ENCODE results near the gene MED12. TPM values are rescaled to one million over a fixed set of nuclear protein-coding genes. Genes with fewer than 3 reads are reported as not detected.

Gene MED12
- total and polyA plus RNA-seq, 2 of the 8 experiments (the other 6 are each of a cell fraction or from before 2014, with no cell fraction given), result 19.4 to 48.9 TPM

DNA sequence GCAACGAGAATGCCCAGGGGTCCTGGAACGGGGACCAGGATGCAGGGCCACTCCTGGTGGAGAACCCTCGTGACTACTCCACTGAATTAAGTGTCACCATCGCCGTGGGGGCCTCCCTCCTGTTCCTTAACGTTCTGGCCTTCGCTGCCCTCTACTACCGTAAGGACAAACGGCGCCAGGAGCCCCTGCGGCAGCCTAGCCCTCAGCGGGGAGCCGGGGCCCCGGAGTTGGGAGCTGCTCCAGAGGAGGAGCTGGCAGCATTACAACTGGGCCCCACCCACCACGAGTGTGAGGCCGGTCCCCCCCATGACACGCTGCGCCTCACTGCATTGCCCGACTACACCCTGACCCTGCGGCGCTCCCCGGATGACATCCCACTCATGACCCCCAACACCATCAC is 51.2 kb downstream of the MED12 start:
- Histone ChIP-seq H2AFZ (ENCODE audit: low read length) (no peak overlapping the region), H2AK5ac (ENCODE audit: low read depth, low read length) (no peak overlapping the region), H4K5ac (ENCODE audit: insufficient read length, low read depth, low read length) (no peak overlapping the region), H3K4me1 (replicated peaks in 1 of 4; ENCODE audit: control insufficient read depth in 3 of 4, insufficient read depth in 4 of 4, low read length in 3 of 4) (peaks cover 0 to 4% (median 3%) of the 10 kb centered on the region in 4 experiments; a peak in 4 of 7 replicates), H3K36me3 (ENCODE audit: control insufficient read depth in 2 of 4, insufficient read depth in 4 of 4, low read length in 3 of 4) (peaks cover 0 to 3% (median 0%) of the 10 kb centered on the region in 4 experiments; a peak in 1 of 8 replicates), H2BK20ac (ENCODE audit: low read length) (no peak overlapping the region), H3K14ac (ENCODE audit: insufficient read length) (no peak overlapping the region), H2BK5ac (ENCODE audit: low read depth, low read length) (no peak overlapping the region), H3K9me3 (ENCODE audit: insufficient read depth in 2 of 2, low read depth in 1 of 2, low read length in 1 of 2) (no peaks in the 10 kb centered on the region), H3K79me1 (ENCODE audit: low read depth, low read length) (no peaks in the 10 kb centered on the region), H3K4ac (replicated peaks; ENCODE audit: insufficient read length, low read depth, low read length) (no peak overlapping the region), H3K18ac (ENCODE audit: extremely low read depth, low read length) (no peak overlapping the region), H3K27ac (ENCODE audit: low read depth, low read length) (no peak overlapping the region), H3K4me2 (ENCODE audit: insufficient read depth in 1 of 2, low read depth in 2 of 2, low read length in 2 of 2) (no peak overlapping the region), H3K56ac (replicated peaks; ENCODE audit: insufficient read length, low read depth, low read length) (no peak overlapping the region), H3K23ac (ENCODE audit: insufficient read length) (no peak overlapping the region), H2BK120ac (replicated peaks; ENCODE audit: low read depth, low read length) (no peak overlapping the region), H2BK15ac (ENCODE audit: low read length) (no peak overlapping the region), H4K91ac (replicated peaks; ENCODE audit: insufficient read length, low read length) (no peak overlapping the region), H3K23me2 (ENCODE audit: low read depth, low read length) (no peaks in the 10 kb centered on the region; the same call in 1 of the 2 replicates), H3K27me3 (replicated peaks in 1 of 4; ENCODE audit: control insufficient read depth in 3 of 4, extremely low read depth in 1 of 4, insufficient read depth in 3 of 4, low read length in 3 of 4) (no peaks in the 10 kb centered on the region), H3K9ac (replicated peaks in 1 of 4; ENCODE audit: extremely low read depth in 1 of 4, low read depth in 3 of 4, low read length in 3 of 4) (no peak overlapping the region), H3K79me2 (ENCODE audit: control insufficient read depth in 1 of 2, insufficient read depth in 2 of 2, low read length in 2 of 2) (no peaks in the 10 kb centered on the region), H2BK12ac (ENCODE audit: low read depth, low read length) (no peak overlapping the region), H4K20me1 (replicated peaks in 1 of 2; ENCODE audit: control insufficient read depth in 1 of 2, insufficient read depth in 2 of 2, low read length in 2 of 2) (no peaks in the 10 kb centered on the region), H4K8ac (ENCODE audit: extremely low read depth, insufficient read depth, low read length) (no peak overlapping the region), H3K4me3 (ENCODE audit: extremely low read depth in 1 of 4, insufficient read depth in 2 of 4, low read depth in 3 of 4, low read length in 4 of 4) (no peak overlapping the region)
- FAIRE-seq, result no peak
- POLR2A ChIA-PET (ENCODE audit: partially characterized antibody), result interaction anchor here (2.8 kb wide), 1 partner anchor 13 kb away, joined by 11 read pairs; no protein-coding TSS in a partner anchor
- CTCF ChIA-PET (ENCODE audit: partially characterized antibody), result no interaction called here
- no peak for TF ChIP-seq MAFK (IDR thresholded peaks at IDR 0.05; ENCODE audit: low read depth, low read length)
- TF ChIP-seq, protein P1, sequence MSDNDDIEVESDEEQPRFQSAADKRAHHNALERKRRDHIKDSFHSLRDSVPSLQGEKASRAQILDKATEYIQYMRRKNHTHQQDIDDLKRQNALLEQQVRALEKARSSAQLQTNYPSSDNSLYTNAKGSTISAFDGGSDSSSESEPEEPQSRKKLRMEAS (IDR thresholded peaks at IDR 0.05), result no peak
- TF ChIP-seq, protein P2, sequence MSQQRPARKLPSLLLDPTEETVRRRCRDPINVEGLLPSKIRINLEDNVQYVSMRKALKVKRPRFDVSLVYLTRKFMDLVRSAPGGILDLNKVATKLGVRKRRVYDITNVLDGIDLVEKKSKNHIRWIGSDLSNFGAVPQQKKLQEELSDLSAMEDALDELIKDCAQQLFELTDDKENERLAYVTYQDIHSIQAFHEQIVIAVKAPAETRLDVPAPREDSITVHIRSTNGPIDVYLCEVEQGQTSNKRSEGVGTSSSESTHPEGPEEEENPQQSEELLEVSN (IDR thresholded peaks at IDR 0.05), result no peak
- TF ChIP-seq JUND (IDR thresholded peaks at IDR 0.05; ENCODE audit: low read length), result no peak
- no peak for TF ChIP-seq CTBP2 (IDR thresholded peaks at IDR 0.05; ENCODE audit: borderline replicate concordance, insufficient read depth, insufficient read length, low read length)
- TF ChIP-seq KDM1A (IDR thresholded peaks at IDR 0.05; ENCODE audit: borderline replicate concordance, low read length), result no peak
- no peak for TF ChIP-seq BCL11A (IDR thresholded peaks at IDR 0.05; ENCODE audit: low read depth in 2 of 2, low read length in 2 of 2)
- TF ChIP-seq SP4 (IDR thresholded peaks at IDR 0.05; ENCODE audit: low read length), result no peak
- no peak for TF ChIP-seq CBX8 (IDR thresholded peaks at IDR 0.05; ENCODE audit: borderline replicate concordance, low read depth, low read length)
- no peak for TF ChIP-seq TBP (IDR thresholded peaks at IDR 0.05; ENCODE audit: low read depth, low read length)
- no peak for TF ChIP-seq CHD2 (IDR thresholded peaks at IDR 0.05; ENCODE audit: low read length)
- 90% methylated on average over 8 of the region's 22 CpGs; no CpG with 5 or more reads in 1 of the 2 experiments for WGBS, 2 experiments (ENCODE audit: extremely low coverage in 1 of 2, insufficient coverage in 1 of 2, insufficient read length in 1 of 2, insufficient replicate concordance in 2 of 2, low coverage in 1 of 2, low lambda C conversion rate in 2 of 2, missing lambda C conversion rate in 1 of 2)
- no peak for DNase-seq (ENCODE audit: low read depth in 1 of 2, low spot score in 2 of 2)

Data from H1 (cell line).